PC-3 (cell line): Measurements from ENCODE around the gene EPHA3. TPM values are rescaled to one million over a fixed set of nuclear protein-coding genes. Genes with fewer than 3 reads are reported as not detected.

Experiments
- ATAC-seq: fragments of 200-7000 bp; cut with Tn5 transposase; 2 replicates; pipeline ENCODE4 v1.9.1; 2020; ENCODE audit warnings: mild to moderate bottlenecking, moderate library complexity
- BruUV-seq: library from RNA; stranded (reverse); fragments of 400-500 nt; replicated peaks from 2 replicates; lab custom pipeline; 2021; lab: Mats Ljungman, UMichigan
- CTCF ChIA-PET: fragments of 300-600 bp; sonication (Branson Sonifier 250); formaldehyde crosslinking; loops from one replicate; lab custom pipeline; 2022; ENCODE audit warnings: antibody characterized with exemption; lab: Charles Lee
- POLR2A ChIA-PET: fragments of 300-600 bp; sonication (Branson Sonifier 250); formaldehyde crosslinking; loops from one replicate; lab custom pipeline; 2022; ENCODE audit warnings: antibody characterized with exemption; ENCODE audit not compliant: unreplicated experiment; lab: Charles Lee
- DNase-seq: peaks from one replicate; pipeline ENCODE4 v3.0.0-alpha.2; 2015
- H2AFZ ChIP-seq: fragments of 300-600 bp; sonication (generic); 2 replicates; pipeline ENCODE4 v1.6.0; 2016; ENCODE audit warnings: antibody characterized with exemption, low read length
- H3F3A ChIP-seq: fragments of 300-600 bp; sonication (generic); one replicate; pipeline ENCODE4 v1.6.0; 2017; ENCODE audit warnings: antibody characterized with exemption, low read length, control low read depth, mild to moderate bottlenecking; ENCODE audit not compliant: unreplicated experiment
- H3K27ac ChIP-seq: fragments of 300-600 bp; sonication (generic); 2 replicates; pipeline ENCODE4 v1.5.1; 2016; ENCODE audit warnings: mild to moderate bottlenecking, low read length
- H3K27me3 ChIP-seq: fragments of 300-600 bp; sonication (generic); 2 replicates; pipeline ENCODE4 v1.6.1; 2016; ENCODE audit warnings: low read length, mixed read lengths
- H3K36me3 ChIP-seq: fragments of 300-600 bp; sonication (generic); 2 replicates; pipeline ENCODE4 v1.6.1; 2016; ENCODE audit warnings: low read depth, mixed run types, low read length, mixed read lengths
- H3K4me1 ChIP-seq: fragments of 300-600 bp; sonication (generic); 2 replicates; pipeline ENCODE4 v1.5.1; 2016; ENCODE audit warnings: low read length; ENCODE audit not compliant: insufficient read depth
- H3K4me2 ChIP-seq: fragments of 300-600 bp; sonication (generic); 2 replicates; pipeline ENCODE4 v1.6.0; 2016; ENCODE audit warnings: low read length
- H3K4me3 ChIP-seq: fragments of 300-600 bp; sonication (generic); 2 replicates; pipeline ENCODE4 v1.5.1; 2016; ENCODE audit warnings: mild to moderate bottlenecking, low read length, mixed read lengths
- H3K79me2 ChIP-seq: fragments of 300-600 bp; sonication (generic); 2 replicates; pipeline ENCODE4 v1.6.1; 2017; ENCODE audit warnings: low read length, mixed read lengths
- H3K9ac ChIP-seq: fragments of 300-600 bp; sonication (generic); 2 replicates; pipeline ENCODE4 v1.6.0; 2016; ENCODE audit warnings: mild to moderate bottlenecking, low read length
- H3K9me2 ChIP-seq: fragments of 300-600 bp; sonication (generic); replicated peaks from 2 replicates; pipeline ENCODE4 v1.6.1; 2016; ENCODE audit warnings: mixed run types, low read length, mixed read lengths
- H3K9me3 ChIP-seq: fragments of 300-600 bp; sonication (generic); 2 replicates; pipeline ENCODE4 v1.6.1; 2016; ENCODE audit warnings: low read length, mixed read lengths
- H4K20me1 ChIP-seq: fragments of 300-600 bp; sonication (generic); 2 replicates; pipeline ENCODE4 v1.6.1; 2016; ENCODE audit warnings: low read length, mixed read lengths
- EZH2 ChIP-seq: fragments of 300-600 bp; sonication (generic); IDR thresholded peaks from one replicate; pipeline ENCODE4 v1.6.1; 2017; ENCODE audit warnings: antibody characterized with exemption, mild to moderate bottlenecking, low read length; ENCODE audit not compliant: unreplicated experiment
- EZH2phosphoT487 ChIP-seq: fragments of 300-600 bp; sonication (generic); IDR thresholded peaks from 2 replicates; pipeline ENCODE4 v1.6.1; 2018; ENCODE audit warnings: mild to moderate bottlenecking, antibody characterized with exemption, low read length, borderline replicate concordance
- intact Hi-C: fragments of 100-400 bp; cut with micrococcal nuclease; formaldehyde crosslinking; loops from 2 replicates; pipeline ENCODE4 v1.9.0; 2023
- total RNA-seq: library from RNA; depleted of rRNA; stranded (reverse); fragments of >200 nt; gene quantifications from 2 replicates; pipeline ENCODE4 v1.2.3, GENCODE V29; 2014
- TF ChIP-seq, protein P1 (sequence below): fragments of 300-600 bp; sonication (generic); conservative IDR thresholded peaks from 2 replicates; pipeline ENCODE4 v1.5.1; 2017; ENCODE audit warnings: antibody characterized with exemption, low read depth, mild to moderate bottlenecking, low read length

The EPHA3 gene
- total RNA-seq, 1 experiment from 2014 or later, result 0.33 TPM

DNA sequence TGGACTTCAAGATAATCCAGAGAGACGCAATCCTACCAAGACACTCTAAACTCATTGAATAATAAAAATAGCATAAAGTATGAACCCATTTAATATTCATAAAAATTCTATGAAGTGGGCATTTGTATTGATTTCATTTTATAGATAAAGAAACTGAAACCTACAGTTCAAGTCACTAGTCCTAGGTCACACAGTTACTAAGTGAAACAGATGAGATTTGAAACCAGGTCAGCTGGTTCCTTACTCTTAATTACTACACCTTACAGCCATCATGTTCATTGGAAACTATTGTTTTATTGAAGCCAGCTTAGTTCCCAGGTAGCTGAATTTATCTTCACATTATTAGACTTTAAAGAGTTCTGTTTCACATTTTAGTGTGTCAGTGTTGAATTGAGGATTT is 158.7 kb downstream of the EPHA3 start:
- ChIA-PET CTCF (no interaction called here), POLR2A (no interaction called here)
- no peak overlapping the region for H2AFZ ChIP-seq
- H4K20me1 ChIP-seq, result no peaks in the 10 kb centered on the region
- TF ChIP-seq EZH2, result no peak
- TF ChIP-seq EZH2phosphoT487, result no peak
- TF ChIP-seq, protein P1, sequence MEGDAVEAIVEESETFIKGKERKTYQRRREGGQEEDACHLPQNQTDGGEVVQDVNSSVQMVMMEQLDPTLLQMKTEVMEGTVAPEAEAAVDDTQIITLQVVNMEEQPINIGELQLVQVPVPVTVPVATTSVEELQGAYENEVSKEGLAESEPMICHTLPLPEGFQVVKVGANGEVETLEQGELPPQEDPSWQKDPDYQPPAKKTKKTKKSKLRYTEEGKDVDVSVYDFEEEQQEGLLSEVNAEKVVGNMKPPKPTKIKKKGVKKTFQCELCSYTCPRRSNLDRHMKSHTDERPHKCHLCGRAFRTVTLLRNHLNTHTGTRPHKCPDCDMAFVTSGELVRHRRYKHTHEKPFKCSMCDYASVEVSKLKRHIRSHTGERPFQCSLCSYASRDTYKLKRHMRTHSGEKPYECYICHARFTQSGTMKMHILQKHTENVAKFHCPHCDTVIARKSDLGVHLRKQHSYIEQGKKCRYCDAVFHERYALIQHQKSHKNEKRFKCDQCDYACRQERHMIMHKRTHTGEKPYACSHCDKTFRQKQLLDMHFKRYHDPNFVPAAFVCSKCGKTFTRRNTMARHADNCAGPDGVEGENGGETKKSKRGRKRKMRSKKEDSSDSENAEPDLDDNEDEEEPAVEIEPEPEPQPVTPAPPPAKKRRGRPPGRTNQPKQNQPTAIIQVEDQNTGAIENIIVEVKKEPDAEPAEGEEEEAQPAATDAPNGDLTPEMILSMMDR, result no peak
- H3K27me3 ChIP-seq, result peaks cover 15% of the 10 kb centered on the region
- DNase-seq (no peak), ATAC-seq (no peak)
- H3K27ac ChIP-seq, result no peak overlapping the region
- no TSS peak for BruUV-seq
- no peaks in the 10 kb centered on the region for H3K9me3 ChIP-seq
- no peaks in the 10 kb centered on the region for H3K36me3 ChIP-seq
- H3K4me3 ChIP-seq, result no peak overlapping the region
- no peak overlapping the region for H3K9ac ChIP-seq
- intact Hi-C loops, result no loop called here
- H3K9me2 ChIP-seq, result no peaks in the 10 kb centered on the region
- no peaks in the 10 kb centered on the region for H3K4me1 ChIP-seq
- H3K4me2 ChIP-seq, result no peak overlapping the region
- no peaks in the 10 kb centered on the region for H3F3A ChIP-seq
- H3K79me2 ChIP-seq, result no peaks in the 10 kb centered on the region

DNA sequence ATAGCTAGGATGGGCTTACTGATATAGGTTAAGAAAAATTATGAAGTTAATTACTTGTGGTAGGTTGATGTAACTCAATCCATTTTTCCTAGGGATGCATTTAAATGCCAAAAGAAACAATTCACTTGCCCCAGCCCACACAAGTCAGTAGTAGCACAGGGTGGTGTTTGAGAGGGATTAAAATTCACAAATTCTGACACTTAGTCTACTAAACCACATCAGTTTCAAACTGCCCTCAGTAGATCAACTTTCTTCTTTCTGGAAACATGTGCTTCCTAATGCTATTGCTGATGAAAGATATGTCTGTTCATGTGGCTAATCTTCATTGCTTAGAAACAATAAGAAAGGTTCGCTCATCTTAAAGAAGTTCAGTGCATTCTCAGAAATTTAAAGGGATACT is 160.6 kb downstream of the EPHA3 start:
- TF ChIP-seq EZH2phosphoT487, result no peak
- no peak for TF ChIP-seq EZH2
- TF ChIP-seq, protein P1, result no peak
- no peaks in the 10 kb centered on the region for H3K9me2 ChIP-seq
- intact Hi-C loops, result no loop called here
- BruUV-seq, result no TSS peak
- no peak overlapping the region for H3K4me2 ChIP-seq
- H3K36me3 ChIP-seq, result no peaks in the 10 kb centered on the region
- POLR2A ChIA-PET, result no interaction called here
- no peaks in the 10 kb centered on the region for H4K20me1 ChIP-seq
- no peak overlapping the region for H3K9ac ChIP-seq
- H3K27ac ChIP-seq, result no peak overlapping the region
- no peaks in the 10 kb centered on the region for H3K4me1 ChIP-seq
- CTCF ChIA-PET, result no interaction called here
- ATAC-seq (no peak), DNase-seq (no peak)
- no peak overlapping the region for H3K4me3 ChIP-seq
- peaks cover 18% of the 10 kb centered on the region for H3K27me3 ChIP-seq
- H3K79me2 ChIP-seq, result no peaks in the 10 kb centered on the region
- no peaks in the 10 kb centered on the region for H3F3A ChIP-seq
- H3K9me3 ChIP-seq, result no peaks in the 10 kb centered on the region
- H2AFZ ChIP-seq, result no peak overlapping the region

DNA sequence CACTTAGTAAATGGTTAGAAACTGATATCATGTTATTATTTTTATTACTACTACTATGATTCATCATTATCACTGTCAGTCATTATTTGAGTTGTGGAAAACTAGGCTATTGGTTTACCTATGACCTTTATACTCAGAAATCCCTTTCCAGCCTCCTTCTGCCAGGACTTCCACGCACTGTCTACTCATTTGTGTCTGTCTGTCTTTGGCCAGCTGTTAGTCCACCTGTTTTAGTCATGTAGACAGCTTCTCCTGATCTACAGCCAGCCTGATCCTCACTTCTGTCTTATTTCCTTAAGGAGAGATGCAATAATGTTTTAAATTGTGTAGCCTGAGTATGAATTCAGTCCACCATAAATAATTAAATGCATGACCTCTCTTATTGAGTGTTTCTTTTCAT is 162.8 kb downstream of the EPHA3 start:
- CTCF ChIA-PET, result no interaction called here
- TF ChIP-seq EZH2, result no peak
- no peak for TF ChIP-seq EZH2phosphoT487
- TF ChIP-seq, protein P1, result no peak
- DNase-seq (no peak), ATAC-seq (no peak)
- POLR2A ChIA-PET, result no interaction called here
- Histone ChIP-seq H3K4me2 (no peak overlapping the region), H3K36me3 (no peaks in the 10 kb centered on the region), H2AFZ (no peak overlapping the region), H3K9me2 (no peaks in the 10 kb centered on the region), H3F3A (no peaks in the 10 kb centered on the region), H3K27ac (no peak overlapping the region), H3K4me3 (no peak overlapping the region), H3K9me3 (no peaks in the 10 kb centered on the region), H3K79me2 (no peaks in the 10 kb centered on the region), H3K4me1 (no peaks in the 10 kb centered on the region), H3K27me3 (peaks cover 19% of the 10 kb centered on the region; the same call in 1 of the 2 replicates), H3K9ac (no peak overlapping the region), H4K20me1 (no peaks in the 10 kb centered on the region)
- intact Hi-C loops, result no loop called here
- BruUV-seq, result no TSS peak
